Measurements from ENCODE around the gene HAPLN3.

Gene HAPLN3

GRCh38 chr15:88896333-88897033, 1.1 kb upstream of the HAPLN3 start:
- POLR2A ChIA-PET, result no interaction called here
- no peak overlapping the region for H3K27ac ChIP-seq (ENCODE audit: insufficient read depth in 1 of 2, low read depth in 1 of 2, low read length in 2 of 2, poor library complexity in 1 of 2, severe bottlenecking in 2 of 2)
- no peak for DNase-seq

DNA sequence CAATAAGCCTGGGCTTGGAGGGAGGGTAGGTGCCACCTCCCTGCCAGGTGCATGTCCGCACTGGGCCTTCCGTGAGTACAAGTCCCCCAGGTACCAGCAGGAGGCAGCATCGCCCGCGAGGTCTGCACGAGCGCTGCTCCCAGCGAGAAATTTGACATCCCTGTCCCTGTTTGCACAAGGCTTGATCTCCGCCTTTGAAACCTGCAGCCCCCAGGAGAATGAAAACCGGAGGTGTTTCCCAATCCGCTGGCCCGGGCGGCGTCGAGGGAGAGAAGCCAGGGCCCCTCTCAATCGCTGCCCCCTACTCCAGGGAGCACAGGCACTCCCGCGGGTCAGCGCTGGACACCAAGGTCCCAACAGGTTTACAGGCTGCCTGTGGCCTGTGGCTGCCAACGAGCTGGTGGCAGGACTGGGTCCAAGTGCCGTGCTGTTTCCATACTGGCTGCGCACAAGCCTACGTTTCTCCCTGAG, 961 bp downstream of the HAPLN3 start:
- peaks cover 0 to 2% (median 1%) of the 10 kb centered on the region in 4 experiments for H3K36me3 ChIP-seq (ENCODE audit: control insufficient read depth in 4 of 4, insufficient read depth in 4 of 4, low read length in 3 of 4)
- H3K27me3 ChIP-seq (replicated peaks in 2 of 5; ENCODE audit: control insufficient read depth in 4 of 5, insufficient read depth in 5 of 5, low read length in 4 of 5), result peaks cover 2 to 19% (median 8%) of the 10 kb centered on the region in 5 experiments
- under 1% methylated on average over 22 of the region's 23 CpGs for WGBS (ENCODE audit: insufficient coverage)
- CTCF ChIA-PET, result interaction anchor here (1.3 kb wide), 1 partner anchor 18 kb away, joined by 4 read pairs; no protein-coding TSS in a partner anchor
- no peaks in the 10 kb centered on the region for H3K9me3 ChIP-seq (ENCODE audit: control extremely low read depth in 1 of 5, control insufficient read depth in 4 of 5, insufficient read depth in 2 of 5, low read depth in 1 of 5, low read length in 4 of 5)
- POLR2A ChIA-PET, result no interaction called here
- H3K27ac ChIP-seq (ENCODE audit: insufficient read depth in 1 of 2, low read depth in 1 of 2, low read length in 2 of 2, poor library complexity in 1 of 2, severe bottlenecking in 2 of 2), result no peak overlapping the region
- peak; percentile 49 to 66 (median 65) for DNase-seq
- peak overlapping the region in 5 of 7 experiments; percentile 43 to 79 (median 67) for H3K4me3 ChIP-seq (ENCODE audit: control insufficient read depth in 1 of 7, extremely low read depth in 1 of 7, insufficient read depth in 4 of 7, low read depth in 2 of 7, low read length in 6 of 7)
- peaks cover 0 to 35% (median 28%) of the 10 kb centered on the region in 4 experiments for H3K4me1 ChIP-seq (ENCODE audit: control extremely low read depth in 1 of 4, control insufficient read depth in 4 of 4, insufficient read depth in 4 of 4, low read length in 3 of 4)

More at GRCh38 chr15:88896333-88897033, 1.1 kb upstream of the HAPLN3 start:
- Histone ChIP-seq H3K9me3 (ENCODE audit: control extremely low read depth in 1 of 5, control insufficient read depth in 4 of 5, insufficient read depth in 2 of 5, low read depth in 1 of 5, low read length in 4 of 5) (no peaks in the 10 kb centered on the region), H3K36me3 (ENCODE audit: control insufficient read depth in 4 of 4, insufficient read depth in 4 of 4, low read length in 3 of 4) (peaks cover 0 to 14% (median 6%) of the 10 kb centered on the region in 4 experiments), H3K4me3 (ENCODE audit: control insufficient read depth in 1 of 7, extremely low read depth in 1 of 7, insufficient read depth in 4 of 7, low read depth in 2 of 7, low read length in 6 of 7) (no peak overlapping the region), H3K4me1 (ENCODE audit: control extremely low read depth in 1 of 4, control insufficient read depth in 4 of 4, insufficient read depth in 4 of 4, low read length in 3 of 4) (peaks cover 0 to 35% (median 28%) of the 10 kb centered on the region in 4 experiments), H3K27me3 (replicated peaks in 2 of 5; ENCODE audit: control insufficient read depth in 4 of 5, insufficient read depth in 5 of 5, low read length in 4 of 5) (peaks cover 2 to 19% (median 8%) of the 10 kb centered on the region in 5 experiments)
- 82% methylated on average over 8 of the region's 8 CpGs for WGBS (ENCODE audit: insufficient coverage)
- CTCF ChIA-PET, result interaction anchor here (1.2 to 2.4 kb wide), 3 partner anchors 12 to 29 kb away, joined by 4 to 9 read pairs (median 5); no protein-coding TSS in a partner anchor

DNA sequence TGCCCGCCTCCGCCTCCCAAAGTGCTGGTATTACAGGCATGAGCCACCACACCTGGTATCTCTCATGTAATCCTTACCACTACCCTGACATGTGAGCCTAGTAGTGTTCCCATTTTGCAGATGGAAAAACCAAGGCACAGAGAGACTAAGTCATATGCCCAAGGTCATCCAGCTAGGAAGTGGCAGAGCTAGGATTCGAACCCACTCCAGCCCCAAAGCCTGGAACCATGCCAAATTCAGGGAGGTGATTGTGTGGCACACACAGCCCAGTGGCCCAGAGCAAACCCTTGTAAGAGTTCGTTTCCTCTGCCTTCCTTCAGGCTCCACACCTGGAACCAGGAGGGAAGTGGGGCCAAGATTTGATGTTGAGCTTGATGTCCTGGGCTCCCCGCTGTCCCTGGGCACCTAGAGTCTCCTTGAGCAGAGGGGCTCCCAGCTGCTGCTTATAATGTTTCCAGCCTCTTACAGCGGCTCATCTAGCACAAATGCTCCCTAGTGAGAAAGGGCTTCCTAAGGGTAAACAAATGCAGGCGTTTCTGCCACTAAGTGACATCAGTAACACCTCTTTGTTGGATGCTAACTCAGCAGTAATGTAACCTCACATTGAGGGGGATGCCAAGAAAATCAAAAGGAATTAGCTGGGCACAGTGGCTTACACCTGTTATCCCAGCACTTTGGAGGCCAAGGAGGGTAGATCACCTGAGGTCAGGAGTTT, 3.6 kb downstream of the HAPLN3 start:
- H3K4me3 ChIP-seq (ENCODE audit: control insufficient read depth in 1 of 7, extremely low read depth in 1 of 7, insufficient read depth in 4 of 7, low read depth in 2 of 7, low read length in 6 of 7), result no peak overlapping the region
- 88% methylated on average over 6 of the region's 7 CpGs for WGBS (ENCODE audit: insufficient coverage)
- H3K27me3 ChIP-seq (replicated peaks in 2 of 5; ENCODE audit: control insufficient read depth in 4 of 5, insufficient read depth in 5 of 5, low read length in 4 of 5), result peaks cover 2 to 19% (median 8%) of the 10 kb centered on the region in 5 experiments
- H3K36me3 ChIP-seq (ENCODE audit: control insufficient read depth in 4 of 4, insufficient read depth in 4 of 4, low read length in 3 of 4), result no peaks in the 10 kb centered on the region
- ChIA-PET POLR2A (no interaction called here), CTCF (interaction anchor here (0.7 to 2.6 kb wide), 8 partner anchors 10 to 287 kb away, joined by 3 to 15 read pairs (median 4); no protein-coding TSS in a partner anchor)
- H3K9me3 ChIP-seq (ENCODE audit: control extremely low read depth in 1 of 5, control insufficient read depth in 4 of 5, insufficient read depth in 2 of 5, low read depth in 1 of 5, low read length in 4 of 5), result no peaks in the 10 kb centered on the region
- no peak overlapping the region for H3K27ac ChIP-seq (ENCODE audit: insufficient read depth in 1 of 2, low read depth in 1 of 2, low read length in 2 of 2, poor library complexity in 1 of 2, severe bottlenecking in 2 of 2)
- DNase-seq, result no peak
- H3K4me1 ChIP-seq (ENCODE audit: control extremely low read depth in 1 of 4, control insufficient read depth in 4 of 4, insufficient read depth in 4 of 4, low read length in 3 of 4), result peaks cover 0 to 22% (median 15%) of the 10 kb centered on the region in 4 experiments

GRCh38 chr15:88890495-88890894, 4.8 kb downstream of the HAPLN3 start:
- no peak for DNase-seq
- no peak overlapping the region for H3K27ac ChIP-seq (ENCODE audit: insufficient read depth in 1 of 2, low read depth in 1 of 2, low read length in 2 of 2, poor library complexity in 1 of 2, severe bottlenecking in 2 of 2)
- 98% methylated on average over 4 of the region's 4 CpGs for WGBS (ENCODE audit: insufficient coverage)
- CTCF ChIA-PET, result interaction anchor here (0.7 to 2.5 kb wide), 5 partner anchors 11 to 168 kb away, joined by 3 to 15 read pairs (median 4); no protein-coding TSS in a partner anchor
- H3K27me3 ChIP-seq (replicated peaks in 2 of 5; ENCODE audit: control insufficient read depth in 4 of 5, insufficient read depth in 5 of 5, low read length in 4 of 5), result peaks cover 2 to 16% (median 6%) of the 10 kb centered on the region in 5 experiments
- no peaks in the 10 kb centered on the region for H3K9me3 ChIP-seq (ENCODE audit: control extremely low read depth in 1 of 5, control insufficient read depth in 4 of 5, insufficient read depth in 2 of 5, low read depth in 1 of 5, low read length in 4 of 5)
- peaks cover 0 to 16% (median 12%) of the 10 kb centered on the region in 4 experiments for H3K4me1 ChIP-seq (ENCODE audit: control extremely low read depth in 1 of 4, control insufficient read depth in 4 of 4, insufficient read depth in 4 of 4, low read length in 3 of 4)
- no peaks in the 10 kb centered on the region for H3K36me3 ChIP-seq (ENCODE audit: control insufficient read depth in 4 of 4, insufficient read depth in 4 of 4, low read length in 3 of 4)
- POLR2A ChIA-PET, result no interaction called here
- no peak overlapping the region for H3K4me3 ChIP-seq (ENCODE audit: control insufficient read depth in 1 of 7, extremely low read depth in 1 of 7, insufficient read depth in 4 of 7, low read depth in 2 of 7, low read length in 6 of 7)

- Histone ChIP-seq H3K27ac (ENCODE audit: insufficient read depth in 1 of 2, low read depth in 1 of 2, low read length in 2 of 2, poor library complexity in 1 of 2, severe bottlenecking in 2 of 2) (no peak overlapping the region), H3K4me3 (ENCODE audit: control insufficient read depth in 1 of 7, extremely low read depth in 1 of 7, insufficient read depth in 4 of 7, low read depth in 2 of 7, low read length in 6 of 7) (no peak overlapping the region), H3K36me3 (ENCODE audit: control insufficient read depth in 4 of 4, insufficient read depth in 4 of 4, low read length in 3 of 4) (peaks cover 0 to 2% (median 0%) of the 10 kb centered on the region in 4 experiments), H3K4me1 (ENCODE audit: control extremely low read depth in 1 of 4, control insufficient read depth in 4 of 4, insufficient read depth in 4 of 4, low read length in 3 of 4) (no peaks in the 10 kb centered on the region), H3K9me3 (ENCODE audit: control extremely low read depth in 1 of 5, control insufficient read depth in 4 of 5, insufficient read depth in 2 of 5, low read depth in 1 of 5, low read length in 4 of 5) (no peaks in the 10 kb centered on the region), H3K27me3 (replicated peaks in 2 of 5; ENCODE audit: control insufficient read depth in 4 of 5, insufficient read depth in 5 of 5, low read length in 4 of 5) (no peaks in the 10 kb centered on the region)
- no peak for DNase-seq
- ChIA-PET CTCF (interaction anchor here (0.9 kb wide), 1 partner anchor 15 kb away, joined by 5 read pairs; no protein-coding TSS in a partner anchor), POLR2A (no interaction called here)
- WGBS (ENCODE audit: insufficient coverage), result 100% methylated on average over 2 of the region's 5 CpGs
Observed at GRCh38 chr15:88888719-88889118, 6.6 kb downstream of the HAPLN3 start.

DNA sequence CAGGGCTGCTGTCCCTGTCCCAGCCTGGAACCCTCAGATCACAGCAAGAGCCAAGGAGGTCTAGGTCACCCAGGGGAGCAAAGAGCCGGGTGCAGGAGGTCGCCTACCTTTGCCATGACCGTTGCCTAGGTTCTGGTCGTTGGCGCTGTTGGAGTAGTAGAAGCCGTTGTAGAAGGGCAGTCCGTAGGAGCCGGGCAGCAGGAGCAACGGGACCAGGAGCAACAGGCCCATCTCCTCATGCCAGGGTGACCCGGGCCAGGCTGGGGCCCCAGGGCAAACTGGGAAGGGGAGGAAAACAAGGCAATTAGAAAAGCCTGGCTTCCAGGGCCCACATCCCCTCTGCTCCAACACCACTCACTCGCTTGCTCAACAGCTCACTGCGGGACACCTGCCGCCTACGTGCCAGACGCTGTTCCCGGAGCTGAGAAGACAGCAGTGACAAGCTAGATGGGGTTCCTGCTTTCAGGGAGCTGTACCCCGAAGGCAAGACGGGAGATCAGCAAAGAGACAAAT, 8.2 kb downstream of the HAPLN3 start:
- WGBS (ENCODE audit: insufficient coverage), result 97% methylated on average over 18 of the region's 18 CpGs
- DNase-seq, result no peak
- Histone ChIP-seq H3K9me3 (ENCODE audit: control extremely low read depth in 1 of 5, control insufficient read depth in 4 of 5, insufficient read depth in 2 of 5, low read depth in 1 of 5, low read length in 4 of 5) (no peaks in the 10 kb centered on the region), H3K36me3 (ENCODE audit: control insufficient read depth in 4 of 4, insufficient read depth in 4 of 4, low read length in 3 of 4) (peaks cover 0 to 2% (median 0%) of the 10 kb centered on the region in 4 experiments), H3K27me3 (replicated peaks in 2 of 5; ENCODE audit: control insufficient read depth in 4 of 5, insufficient read depth in 5 of 5, low read length in 4 of 5) (no peaks in the 10 kb centered on the region), H3K4me3 (ENCODE audit: control insufficient read depth in 1 of 7, extremely low read depth in 1 of 7, insufficient read depth in 4 of 7, low read depth in 2 of 7, low read length in 6 of 7) (no peak overlapping the region), H3K4me1 (ENCODE audit: control extremely low read depth in 1 of 4, control insufficient read depth in 4 of 4, insufficient read depth in 4 of 4, low read length in 3 of 4) (no peaks in the 10 kb centered on the region), H3K27ac (ENCODE audit: insufficient read depth in 1 of 2, low read depth in 1 of 2, low read length in 2 of 2, poor library complexity in 1 of 2, severe bottlenecking in 2 of 2) (no peak overlapping the region)
- POLR2A ChIA-PET, result no interaction called here
- CTCF ChIA-PET, result interaction anchor here (0.7 kb wide), 1 partner anchor 8 kb away, joined by 3 read pairs; no protein-coding TSS in a partner anchor

Measured in common myeloid progenitor, CD34-positive (primary cell).